ENCODE measurements around the gene DUOXA2.

DUOXA2 gene

DNA sequence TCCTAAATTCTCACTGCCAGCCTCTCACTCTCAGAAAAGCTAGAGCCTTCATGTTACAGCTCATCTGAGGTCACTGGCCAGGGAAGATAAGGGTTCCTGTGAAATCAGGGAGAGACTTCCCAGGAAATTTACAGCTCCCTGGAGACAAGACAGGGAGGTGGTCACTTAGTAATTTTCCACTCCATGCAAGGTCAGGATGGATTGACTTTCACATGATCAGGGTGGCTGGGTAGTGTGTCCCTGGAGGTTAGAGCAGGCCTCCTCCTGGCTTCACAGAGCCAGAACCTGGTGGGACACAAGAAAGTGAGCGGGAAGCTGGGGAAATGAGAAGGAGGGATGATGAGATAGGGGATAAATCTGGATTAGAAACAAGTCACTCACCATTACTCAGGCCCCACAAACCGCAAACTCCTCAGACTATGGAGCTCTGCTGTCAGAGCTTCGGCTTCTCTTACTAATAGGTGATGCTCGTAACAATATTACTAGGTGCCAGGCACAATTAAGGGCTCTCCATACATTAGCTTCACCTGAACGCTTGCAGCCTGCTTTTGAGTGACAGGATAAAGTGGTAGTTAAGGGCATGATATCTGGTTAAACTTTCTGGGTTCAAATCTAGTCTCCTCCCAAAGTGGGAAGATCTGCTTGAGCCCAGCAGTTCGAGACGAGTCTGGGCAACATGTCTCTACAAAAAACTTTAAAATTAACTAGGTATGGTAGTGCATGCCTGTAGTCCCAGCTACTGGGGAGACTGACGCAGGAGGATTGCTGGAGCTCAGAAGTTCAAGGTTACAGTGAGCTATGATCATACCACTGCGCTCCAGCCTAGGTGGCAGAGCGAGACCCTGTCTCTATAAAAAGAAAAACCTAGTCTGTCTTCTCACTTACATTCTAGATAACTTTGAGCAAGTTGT is 25.1 kb upstream of the DUOXA2 start (continued):
- TF ChIP-seq KLF1 (tag by site-specific recombination; IDR thresholded peaks at IDR 0.05), result 0 out of 2 replicates have a peak, but pooled peaks have one; percentile 14
- no peak for TF ChIP-seq ZNF114 (tag by site-specific recombination; IDR thresholded peaks at IDR 0.05)
- TF ChIP-seq SP7 (tag by site-specific recombination; IDR thresholded peaks at IDR 0.05), result peak; percentile 52; the same call in 1 of the 2 replicates
- 0 out of 2 replicates have a peak, but pooled peaks have one; percentile 23 for TF ChIP-seq ZXDB (tag by site-specific recombination; IDR thresholded peaks at IDR 0.05)
- peak; percentile 49; the same call in 1 of the 2 replicates for TF ChIP-seq KLF8 (tag by site-specific recombination; IDR thresholded peaks at IDR 0.05)
- TF ChIP-seq ATF2 (tag by site-specific recombination; IDR thresholded peaks at IDR 0.05; ENCODE audit: low read depth), result no peak
- no peak for TF ChIP-seq ZNF202 (tag by site-specific recombination; IDR thresholded peaks at IDR 0.05; ENCODE audit: borderline replicate concordance)
- TF ChIP-seq ZNF549 (tag by site-specific recombination; IDR thresholded peaks at IDR 0.05), result no peak
- TF ChIP-seq ZBTB48 (tag by site-specific recombination; IDR thresholded peaks at IDR 0.05), result peak; percentile 30; the same call in 1 of the 2 replicates

- Histone ChIP-seq H3K4me3 (ENCODE audit: low read depth, low read length) (no peak overlapping the region), H3K9me3 (ENCODE audit: control insufficient read depth, insufficient read depth, low read depth, low read length) (no peaks in the 10 kb centered on the region), H3K27ac (ENCODE audit: extremely low read depth, low read depth, low read length) (no peak overlapping the region), H3K4me1 (ENCODE audit: control insufficient read depth, insufficient read depth, low read length) (peaks cover 3% of the 10 kb centered on the region; the same call in 1 of the 2 replicates), H3K36me3 (ENCODE audit: control insufficient read depth in 2 of 2, insufficient read depth in 1 of 2, low read length in 2 of 2) (no peaks in the 10 kb centered on the region)
- no peak for TF ChIP-seq PRDM6 (tag by site-specific recombination; IDR thresholded peaks at IDR 0.05)
- no peak for TF ChIP-seq SCRT1 (tag by site-specific recombination; IDR thresholded peaks at IDR 0.05; ENCODE audit: borderline replicate concordance)
- peak; percentile 15; the same call in 1 of the 2 replicates for TF ChIP-seq ZNF629 (tag by site-specific recombination; IDR thresholded peaks at IDR 0.05)
- no peak for TF ChIP-seq ZNF292 (tag by site-specific recombination; IDR thresholded peaks at IDR 0.05; ENCODE audit: borderline replicate concordance, low read depth)
- TF ChIP-seq ZNF155 (tag by site-specific recombination; IDR thresholded peaks at IDR 0.05), result no peak
- no peak for TF ChIP-seq ZNF211 (tag by site-specific recombination; IDR thresholded peaks at IDR 0.05; ENCODE audit: low read depth)
- peak; percentile 31; the same call in 1 of the 2 replicates for TF ChIP-seq TCF7L2 (IDR thresholded peaks at IDR 0.05; ENCODE audit: borderline replicate concordance, low read depth, low read length)
- TF ChIP-seq ZNF169 (tag by site-specific recombination; IDR thresholded peaks at IDR 0.05), result no peak
- no peak for TF ChIP-seq ZIC2 (tag by site-specific recombination; IDR thresholded peaks at IDR 0.05)
- no peak for TF ChIP-seq ZNF624 (tag by site-specific recombination; IDR thresholded peaks at IDR 0.05)
- TF ChIP-seq ZFP41 (tag by site-specific recombination; IDR thresholded peaks at IDR 0.05; ENCODE audit: borderline replicate concordance), result no peak
- TF ChIP-seq ZNF501 (tag by site-specific recombination; IDR thresholded peaks at IDR 0.05), result no peak
- TF ChIP-seq ZXDB (tag by site-specific recombination; IDR thresholded peaks at IDR 0.05), result peak; percentile 35; the same call in 1 of the 2 replicates
- no peak for TF ChIP-seq KLF8 (tag by site-specific recombination; IDR thresholded peaks at IDR 0.05)
- no peak for TF ChIP-seq ZNF174 (tag by site-specific recombination; IDR thresholded peaks at IDR 0.05)
- no peak for TF ChIP-seq ZNF558 (tag by site-specific recombination; IDR thresholded peaks at IDR 0.05)
- TF ChIP-seq, protein P1, sequence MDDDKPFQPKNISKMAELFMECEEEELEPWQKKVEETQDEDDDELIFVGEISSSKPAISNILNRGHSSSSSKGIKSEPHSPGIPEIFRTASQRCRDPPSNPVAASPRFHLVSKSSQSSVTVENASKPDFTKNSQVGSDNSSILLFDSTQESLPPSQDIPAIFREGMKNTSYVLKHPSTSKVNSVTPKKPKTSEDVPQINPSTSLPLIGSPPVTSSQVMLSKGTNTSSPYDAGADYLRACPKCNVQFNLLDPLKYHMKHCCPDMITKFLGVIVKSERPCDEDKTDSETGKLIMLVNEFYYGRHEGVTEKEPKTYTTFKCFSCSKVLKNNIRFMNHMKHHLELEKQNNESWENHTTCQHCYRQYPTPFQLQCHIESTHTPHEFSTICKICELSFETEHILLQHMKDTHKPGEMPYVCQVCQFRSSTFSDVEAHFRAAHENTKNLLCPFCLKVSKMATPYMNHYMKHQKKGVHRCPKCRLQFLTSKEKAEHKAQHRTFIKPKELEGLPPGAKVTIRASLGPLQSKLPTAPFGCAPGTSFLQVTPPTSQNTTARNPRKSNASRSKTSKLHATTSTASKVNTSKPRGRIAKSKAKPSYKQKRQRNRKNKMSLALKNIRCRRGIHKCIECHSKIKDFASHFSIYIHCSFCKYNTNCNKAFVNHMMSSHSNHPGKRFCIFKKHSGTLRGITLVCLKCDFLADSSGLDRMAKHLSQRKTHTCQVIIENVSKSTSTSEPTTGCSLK (tag by site-specific recombination; IDR thresholded peaks at IDR 0.05), result no peak
- no peak for TF ChIP-seq ZNF18 (tag by site-specific recombination; IDR thresholded peaks at IDR 0.05)
- POLR2A ChIA-PET, result no interaction called here
- CTCF ChIA-PET, result interaction anchor here (0.8 to 1.4 kb wide), 2 partner anchors 28 to 341 kb away, joined by 3 to 5 read pairs; no protein-coding TSS in a partner anchor
Measured at GRCh38 chr15:45089712-45090373, 24.3 kb upstream of the DUOXA2 start.

Data from HEK293 (cell line).